Adrenal gland (tissue), 12 donors: ENCODE data around the gene CCDC197. TPM values are rescaled to one million over a fixed set of nuclear protein-coding genes. Genes with fewer than 3 reads are reported as not detected.

Experiments
- DNase-seq, 7 donors: peaks; one replicate each; pipeline ENCODE4 v3.0.0-alpha.2; 2019 to 2020
- H3K27ac ChIP-seq, 5 donors: fragments of 200-600 bp; sonication (generic) in 4 of 5; 1 replicate in 3 of 5; 2 replicates in 2 of 5; pipeline versions ENCODE4 v1.5.1 to v1.8.0; 2016 to 2020; ENCODE audit warnings: mild to moderate bottlenecking in 1 of 5
- H3K27me3 ChIP-seq: fragments of 200-600 bp; 2 replicates; pipeline ENCODE4 v1.8.0; 2021
- H3K36me3 ChIP-seq, 2 donors: fragments of 200-600 bp; replicated peaks in 1 of 2; 1 replicate in 1 of 2; 2 replicates in 1 of 2; pipeline versions ENCODE4 v1.5.1 to v1.8.0; 2018 to 2022
- H3K4me1 ChIP-seq, 2 donors: fragments of 200-600 bp; replicated peaks in 1 of 2; 1 replicate in 1 of 2; 2 replicates in 1 of 2; pipeline versions ENCODE4 v1.5.1 to v1.8.0; 2018 to 2021
- H3K4me3 ChIP-seq, 4 donors: fragments of 200-600 bp; sonication (generic) in 3 of 4; one replicate each; pipeline ENCODE4 v1.5.1; 2016 to 2018
- H3K9me3 ChIP-seq, 3 donors: fragments of 200-600 bp; sonication (generic) in 1 of 3; replicated peaks in 1 of 3; 1 replicate in 2 of 3; 2 replicates in 1 of 3; pipeline versions ENCODE4 v1.5.1 to v1.8.0; 2016 to 2021
- POLR2A ChIP-seq, 2 donors: fragments of 450-650 bp; IDR thresholded peaks; one replicate each; pipeline ENCODE4 v1.6.1; 2017; ENCODE audit warnings: antibody characterized with exemption in 2 of 2, mild to moderate bottlenecking in 2 of 2, moderate library complexity in 1 of 2
- WGBS, 4 donors: extraction: QIAGEN DNeasy Blood & Tissue Kit in 2 of 4; methylation state at CpG; one replicate each; pipeline versions ENCODE4 v1.1.5 to v1.1.7; 2013 to 2017; 5-methylcytosine and 5-hydroxymethylcytosine counted together
- intact Hi-C, 2 donors: fragments of 100-400 bp; cut with DNase I; formaldehyde crosslinking; loops; one replicate each; pipeline versions ENCODE4 v1.14.1 to v1.15.0; 2022 to 2023
- polyA plus RNA-seq, 3 donors: library from polyadenylated mRNA; stranded (reverse); fragments of 200-250 nt in 2 of 3; fragments of 350-450 nt in 1 of 3; fragmentation: Illumina TruSeq in 1 of 3; extraction: RNeasy Lipid Tissue Mini Kit (QIAGEN cat#74804) in 1 of 3; gene quantifications; one replicate each; pipeline ENCODE4 v1.2.3, GENCODE V29; 2013 to 2014
- total RNA-seq, 9 donors: library from RNA; depleted of rRNA in 4 of 9; stranded (reverse); fragments of >200 nt in 4 of 9; fragments of 120-200 nt in 1 of 9; fragmentation: NEBNext Ultra II Directional in 1 of 9; extraction: Animal tissue kit (Norgen Biotek cat#: 25700) in 1 of 9; gene quantifications; one replicate each; pipeline versions ENCODE4 v1.1.0 to v1.2.4, GENCODE V29; 2013 to 2023
- TF ChIP-seq, protein P1 (sequence below), 6 experiments: fragments of 450-650 bp in 4 of 6; fragments of 200-600 bp in 2 of 6; sonication (generic) in 1 of 6; IDR thresholded peaks; 1 replicate in 5 of 6; 2 replicates in 1 of 6; pipeline versions ENCODE4 v1.5.1 to v1.8.0; 2016 to 2021; ENCODE audit warnings: antibody characterized with exemption in 6 of 6, mild to moderate bottlenecking in 2 of 6, moderate library complexity in 1 of 6
- donor health status: healthy with polysubstance abuse.
- donor health status: Bipolar disorder and iron deficiency.
- donor health status: DM: yes; HTN: yes; CAD: no.
- donor health status: DM: no; HTN: no; CAD: no.
- donor health status: DM: no; HTN: no; CAD: no.
- donor health status: DM: yes; HTN: yes; CAD: no.

The CCDC197 gene
- total and polyA plus RNA-seq, 12 donors = not detected

DNA sequence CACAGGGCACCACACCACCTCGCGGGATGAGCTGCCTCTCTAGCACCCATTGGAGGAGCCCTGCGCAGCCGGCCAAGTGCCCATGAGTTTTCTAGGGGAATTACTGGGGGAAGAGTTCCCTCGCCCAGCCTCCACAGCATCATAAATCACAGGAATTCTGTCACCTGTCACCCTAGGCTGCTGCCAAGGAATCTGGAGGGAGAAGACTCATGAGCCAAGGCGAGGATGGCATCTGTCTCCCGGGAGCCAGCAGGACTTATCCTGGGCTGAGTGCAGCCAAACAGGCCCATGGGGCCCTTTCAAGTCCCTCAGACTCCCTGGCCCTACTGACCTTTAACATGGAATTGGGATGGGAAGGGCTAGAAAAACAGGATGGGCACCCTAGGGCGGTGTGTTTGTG lies 21.2 kb downstream of the CCDC197 start:
- no peak overlapping the region for H3K27ac ChIP-seq
- H3K27me3 ChIP-seq = no peaks in the 10 kb centered on the region
- H3K4me3 ChIP-seq = no peak overlapping the region
- 79 to 83% (median 81%) methylated on average over 6 to 8 of the region's 8 CpGs for WGBS, 4 donors
- no peaks in the 10 kb centered on the region for H3K36me3 ChIP-seq
- no peak for TF ChIP-seq POLR2A (IDR thresholded peaks at IDR 0.05)
- TF ChIP-seq, protein P1, sequence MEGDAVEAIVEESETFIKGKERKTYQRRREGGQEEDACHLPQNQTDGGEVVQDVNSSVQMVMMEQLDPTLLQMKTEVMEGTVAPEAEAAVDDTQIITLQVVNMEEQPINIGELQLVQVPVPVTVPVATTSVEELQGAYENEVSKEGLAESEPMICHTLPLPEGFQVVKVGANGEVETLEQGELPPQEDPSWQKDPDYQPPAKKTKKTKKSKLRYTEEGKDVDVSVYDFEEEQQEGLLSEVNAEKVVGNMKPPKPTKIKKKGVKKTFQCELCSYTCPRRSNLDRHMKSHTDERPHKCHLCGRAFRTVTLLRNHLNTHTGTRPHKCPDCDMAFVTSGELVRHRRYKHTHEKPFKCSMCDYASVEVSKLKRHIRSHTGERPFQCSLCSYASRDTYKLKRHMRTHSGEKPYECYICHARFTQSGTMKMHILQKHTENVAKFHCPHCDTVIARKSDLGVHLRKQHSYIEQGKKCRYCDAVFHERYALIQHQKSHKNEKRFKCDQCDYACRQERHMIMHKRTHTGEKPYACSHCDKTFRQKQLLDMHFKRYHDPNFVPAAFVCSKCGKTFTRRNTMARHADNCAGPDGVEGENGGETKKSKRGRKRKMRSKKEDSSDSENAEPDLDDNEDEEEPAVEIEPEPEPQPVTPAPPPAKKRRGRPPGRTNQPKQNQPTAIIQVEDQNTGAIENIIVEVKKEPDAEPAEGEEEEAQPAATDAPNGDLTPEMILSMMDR (IDR thresholded peaks at IDR 0.05) = no peak
- intact Hi-C loops = no loop called here
- H3K4me1 ChIP-seq = no peaks in the 10 kb centered on the region
- H3K9me3 ChIP-seq = no peaks in the 10 kb centered on the region
- no peak for DNase-seq

DNA sequence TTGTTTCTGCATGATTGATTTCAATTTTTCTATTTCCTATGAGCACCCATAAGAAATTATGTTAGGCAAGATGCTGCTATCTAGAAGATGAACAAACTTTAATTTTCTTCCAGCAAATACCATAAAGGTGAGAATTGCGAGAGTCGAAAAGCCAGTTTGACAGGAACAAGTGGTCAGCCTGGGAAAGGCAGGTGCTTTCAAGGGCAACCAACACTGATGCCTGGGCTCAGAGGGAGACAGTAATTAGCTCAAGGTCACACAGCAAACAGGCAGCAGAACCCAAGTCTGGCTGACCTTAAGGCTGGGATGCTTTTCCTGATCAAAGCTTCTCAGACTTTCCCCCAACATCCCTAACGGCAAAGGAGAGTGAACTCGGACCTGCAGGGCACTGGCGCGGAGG lies 22.2 kb downstream of the CCDC197 start:
- H3K27ac ChIP-seq = no peak overlapping the region
- WGBS, 4 donors = 49 to 63% (median 52%) methylated on average over 6 of the region's 6 CpGs
- no peaks in the 10 kb centered on the region for H3K36me3 ChIP-seq
- H3K9me3 ChIP-seq = no peaks in the 10 kb centered on the region
- H3K27me3 ChIP-seq = no peaks in the 10 kb centered on the region
- intact Hi-C loops = no loop called here
- DNase-seq = no peak
- no peaks in the 10 kb centered on the region for H3K4me1 ChIP-seq
- no peak overlapping the region for H3K4me3 ChIP-seq
- TF ChIP-seq, protein P1 (IDR thresholded peaks at IDR 0.05) = no peak
- TF ChIP-seq POLR2A (IDR thresholded peaks at IDR 0.05) = no peak

DNA sequence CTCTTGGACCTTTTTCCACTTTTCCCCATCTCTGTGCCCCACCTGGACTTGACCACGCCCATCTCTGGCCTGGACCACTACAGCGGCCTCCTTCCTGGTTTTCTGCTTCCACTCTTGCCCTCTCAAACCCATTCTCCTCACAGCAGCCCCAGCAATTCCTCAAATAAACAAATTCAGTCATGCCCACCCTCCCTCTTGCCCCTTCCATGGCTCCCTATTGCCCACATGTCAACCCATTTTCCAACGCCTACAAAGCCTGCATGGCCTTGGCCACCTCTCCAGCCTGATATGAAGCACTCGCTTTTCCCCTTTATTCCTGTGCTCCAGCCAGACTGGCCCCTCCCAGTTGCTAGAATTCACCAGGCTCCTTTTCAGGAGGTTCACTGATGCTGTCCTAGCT lies 23.2 kb downstream of the CCDC197 start:
- Histone ChIP-seq H3K27me3 (no peaks in the 10 kb centered on the region), H3K4me1 (no peaks in the 10 kb centered on the region), H3K9me3 (no peaks in the 10 kb centered on the region), H3K4me3 (no peak overlapping the region), H3K36me3 (no peaks in the 10 kb centered on the region), H3K27ac (no peak overlapping the region)
- 77 to 82% (median 79%) methylated on average over 4 of the region's 4 CpGs for WGBS, 4 donors
- TF ChIP-seq POLR2A (IDR thresholded peaks at IDR 0.05) = no peak
- TF ChIP-seq, protein P1 (IDR thresholded peaks at IDR 0.05) = no peak
- intact Hi-C loops = no loop called here
- no peak for DNase-seq

DNA sequence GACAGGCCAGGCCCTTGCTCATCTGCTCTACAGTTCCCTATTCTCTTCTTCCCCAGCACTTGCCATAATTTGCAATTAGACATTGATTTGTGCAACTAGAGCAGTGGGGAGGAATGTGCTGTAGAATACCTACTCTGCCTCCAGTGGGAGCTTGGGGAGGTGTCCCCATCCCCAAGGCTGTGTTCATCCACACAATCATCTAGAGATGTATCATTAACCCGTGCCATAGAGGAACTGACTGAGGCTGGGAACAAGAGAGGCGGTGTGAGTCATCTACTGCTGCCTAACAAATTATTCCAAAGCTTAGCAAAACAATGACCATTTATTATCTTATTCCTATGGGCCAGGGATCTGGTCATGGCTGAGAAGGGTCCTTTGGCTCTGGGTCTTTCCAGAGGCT lies 23.9 kb downstream of the CCDC197 start:
- intact Hi-C loops = no loop called here
- Histone ChIP-seq H3K9me3 (no peaks in the 10 kb centered on the region), H3K36me3 (no peaks in the 10 kb centered on the region), H3K4me3 (no peak overlapping the region), H3K27ac (no peak overlapping the region), H3K27me3 (no peaks in the 10 kb centered on the region), H3K4me1 (no peaks in the 10 kb centered on the region)
- 67 to 83% (median 69%) methylated on average over 2 of the region's 2 CpGs for whole genome bisulfite sequencing, 4 donors
- DNase-seq = no peak
- no peak for TF ChIP-seq POLR2A (IDR thresholded peaks at IDR 0.05)
- TF ChIP-seq, protein P1 (IDR thresholded peaks at IDR 0.05) = no peak
